PC-9 (cell line): ENCODE results near the gene DLG2. TPM values are rescaled to one million over a fixed set of nuclear protein-coding genes. Genes with fewer than 3 reads are reported as not detected.

Experiments used
- BruUV-seq: library from RNA; stranded (reverse); fragments of 400-500 nt; replicated peaks from 2 replicates; lab custom pipeline; 2021; lab: Mats Ljungman, UMichigan
- CTCF ChIA-PET: fragments of 300-600 bp; sonication (Branson Sonifier 250); formaldehyde crosslinking; loops from one replicate; lab custom pipeline; 2022; ENCODE audit warnings: antibody characterized with exemption; lab: Charles Lee
- POLR2A ChIA-PET: fragments of 300-600 bp; sonication (Branson Sonifier 250); formaldehyde crosslinking; loops from one replicate; lab custom pipeline; 2022; ENCODE audit warnings: antibody characterized with exemption; ENCODE audit not compliant: unreplicated experiment; lab: Charles Lee
- DNase-seq, 2 experiments: peaks; one replicate each; pipeline versions ENCODE4 v3.0.0 to v3.0.0-alpha.2; 2015 to 2022; ENCODE audit warnings: mixed read lengths in 1 of 2
- H2AFZ ChIP-seq: fragments of 200-600 bp; sonication (generic); 2 replicates; pipeline ENCODE4 v1.8.1; 2017; ENCODE audit warnings: antibody characterized with exemption
- H3F3A ChIP-seq: fragments of 200-600 bp; sonication (generic); 2 replicates; pipeline ENCODE4 v1.8.1; 2017; ENCODE audit warnings: antibody characterized with exemption, mild to moderate bottlenecking, low read depth; ENCODE audit not compliant: insufficient read depth
- H3K27ac ChIP-seq: fragments of 200-600 bp; sonication (generic); 2 replicates; pipeline ENCODE4 v1.6.1; 2016; ENCODE audit warnings: mixed run types
- H3K27me3 ChIP-seq: fragments of 200-600 bp; sonication (generic); 2 replicates; pipeline ENCODE4 v1.6.1; 2016; ENCODE audit warnings: low read depth, mixed run types; ENCODE audit not compliant: insufficient read depth
- H3K36me3 ChIP-seq: fragments of 200-600 bp; sonication (generic); 2 replicates; pipeline ENCODE4 v1.6.1; 2016; ENCODE audit warnings: low read depth, mixed run types
- H3K4me1 ChIP-seq: fragments of 200-600 bp; sonication (generic); replicated peaks from 2 replicates; pipeline ENCODE4 v1.6.1; 2016; ENCODE audit warnings: mixed run types; ENCODE audit not compliant: insufficient read depth
- H3K4me2 ChIP-seq: fragments of 200-600 bp; sonication (generic); 2 replicates; pipeline ENCODE4 v1.6.1; 2017; ENCODE audit warnings: mixed run types
- H3K4me3 ChIP-seq: fragments of 200-600 bp; sonication (generic); 2 replicates; pipeline ENCODE4 v1.6.1; 2016; ENCODE audit warnings: mixed run types
- H3K79me2 ChIP-seq: fragments of 200-600 bp; sonication (generic); 2 replicates; pipeline ENCODE4 v1.6.1; 2017; ENCODE audit warnings: low read depth, mixed run types
- H3K9me2 ChIP-seq: fragments of 200-600 bp; sonication (generic); 2 replicates; pipeline ENCODE4 v1.8.1; 2017; ENCODE audit warnings: mild to moderate bottlenecking; ENCODE audit not compliant: insufficient read depth
- H3K9me3 ChIP-seq: fragments of 200-600 bp; sonication (generic); 2 replicates; pipeline ENCODE4 v1.8.1; 2016; ENCODE audit warnings: low read depth; ENCODE audit not compliant: insufficient read depth
- H4K20me1 ChIP-seq: fragments of 200-600 bp; sonication (generic); 2 replicates; pipeline ENCODE4 v1.8.1; 2017; ENCODE audit not compliant: insufficient read depth
- EZH2 ChIP-seq: fragments of 200-600 bp; sonication (generic); IDR thresholded peaks from 2 replicates; pipeline ENCODE4 v1.8.0; 2017; ENCODE audit warnings: antibody characterized with exemption, low read depth
- intact Hi-C: fragments of 100-400 bp; cut with micrococcal nuclease; formaldehyde crosslinking; loops from one replicate; pipeline ENCODE4 v1.10.0; 2022; ENCODE audit not compliant: unreplicated experiment
- total RNA-seq: library from RNA; stranded (reverse); gene quantifications from 2 replicates; pipeline ENCODE4 v1.2.3, GENCODE V29; 2021
- TF ChIP-seq, protein P1 (sequence below): fragments of 200-600 bp; sonication (generic); conservative IDR thresholded peaks from 2 replicates; pipeline ENCODE4 v1.6.1; 2017; ENCODE audit warnings: mixed run types, antibody characterized with exemption, mild to moderate bottlenecking, moderate library complexity

The DLG2 gene
- total RNA-seq, 1 experiment from 2014 or later: 6.4 TPM

- DNase-seq: no peak
- intact Hi-C loops: no loop called here
- CTCF ChIA-PET: no interaction called here
- H2AFZ ChIP-seq: no peak overlapping the region
- H3K9me3 ChIP-seq: no peaks in the 10 kb centered on the region
- H3K4me2 ChIP-seq: no peak overlapping the region
- H3K27ac ChIP-seq: no peak overlapping the region
- no peaks in the 10 kb centered on the region for H4K20me1 ChIP-seq
- no peaks in the 10 kb centered on the region for H3F3A ChIP-seq
- H3K4me1 ChIP-seq: no peaks in the 10 kb centered on the region
- no peaks in the 10 kb centered on the region for H3K9me2 ChIP-seq
- no peaks in the 10 kb centered on the region for H3K27me3 ChIP-seq
- no TSS peak for BruUV-seq
- TF ChIP-seq, protein P1, sequence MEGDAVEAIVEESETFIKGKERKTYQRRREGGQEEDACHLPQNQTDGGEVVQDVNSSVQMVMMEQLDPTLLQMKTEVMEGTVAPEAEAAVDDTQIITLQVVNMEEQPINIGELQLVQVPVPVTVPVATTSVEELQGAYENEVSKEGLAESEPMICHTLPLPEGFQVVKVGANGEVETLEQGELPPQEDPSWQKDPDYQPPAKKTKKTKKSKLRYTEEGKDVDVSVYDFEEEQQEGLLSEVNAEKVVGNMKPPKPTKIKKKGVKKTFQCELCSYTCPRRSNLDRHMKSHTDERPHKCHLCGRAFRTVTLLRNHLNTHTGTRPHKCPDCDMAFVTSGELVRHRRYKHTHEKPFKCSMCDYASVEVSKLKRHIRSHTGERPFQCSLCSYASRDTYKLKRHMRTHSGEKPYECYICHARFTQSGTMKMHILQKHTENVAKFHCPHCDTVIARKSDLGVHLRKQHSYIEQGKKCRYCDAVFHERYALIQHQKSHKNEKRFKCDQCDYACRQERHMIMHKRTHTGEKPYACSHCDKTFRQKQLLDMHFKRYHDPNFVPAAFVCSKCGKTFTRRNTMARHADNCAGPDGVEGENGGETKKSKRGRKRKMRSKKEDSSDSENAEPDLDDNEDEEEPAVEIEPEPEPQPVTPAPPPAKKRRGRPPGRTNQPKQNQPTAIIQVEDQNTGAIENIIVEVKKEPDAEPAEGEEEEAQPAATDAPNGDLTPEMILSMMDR: no peak
- TF ChIP-seq EZH2: no peak
- H3K79me2 ChIP-seq: no peaks in the 10 kb centered on the region
- POLR2A ChIA-PET: no interaction called here
- H3K36me3 ChIP-seq: no peaks in the 10 kb centered on the region
- no peak overlapping the region for H3K4me3 ChIP-seq
Observed at GRCh38 chr11:83863272-83863671, 1763.9 kb downstream of the DLG2 start.

GRCh38 chr11:83862691-83863090 lies 1764.5 kb downstream of the DLG2 start:
- DNase-seq: no peak
- no peak overlapping the region for H2AFZ ChIP-seq
- no peak overlapping the region for H3K4me2 ChIP-seq
- H4K20me1 ChIP-seq: no peaks in the 10 kb centered on the region
- no peaks in the 10 kb centered on the region for H3F3A ChIP-seq
- CTCF ChIA-PET: no interaction called here
- no peaks in the 10 kb centered on the region for H3K9me2 ChIP-seq
- no peak overlapping the region for H3K4me3 ChIP-seq
- no peaks in the 10 kb centered on the region for H3K36me3 ChIP-seq
- no TSS peak for BruUV-seq
- H3K9me3 ChIP-seq: no peaks in the 10 kb centered on the region
- H3K27ac ChIP-seq: no peak overlapping the region
- no peaks in the 10 kb centered on the region for H3K4me1 ChIP-seq
- TF ChIP-seq EZH2: no peak
- TF ChIP-seq, protein P1: no peak
- intact Hi-C loops: no loop called here
- no peaks in the 10 kb centered on the region for H3K27me3 ChIP-seq
- no peaks in the 10 kb centered on the region for H3K79me2 ChIP-seq
- POLR2A ChIA-PET: no interaction called here

GRCh38 chr11:83862033-83862432 lies 1765.1 kb downstream of the DLG2 start:
- Histone ChIP-seq H3F3A (no peaks in the 10 kb centered on the region), H3K4me2 (no peak overlapping the region), H3K4me3 (no peak overlapping the region), H3K9me2 (no peaks in the 10 kb centered on the region), H3K27me3 (no peaks in the 10 kb centered on the region), H3K79me2 (no peaks in the 10 kb centered on the region), H2AFZ (no peak overlapping the region), H3K4me1 (no peaks in the 10 kb centered on the region), H4K20me1 (no peaks in the 10 kb centered on the region), H3K36me3 (no peaks in the 10 kb centered on the region), H3K27ac (no peak overlapping the region), H3K9me3 (no peaks in the 10 kb centered on the region)
- CTCF ChIA-PET: no interaction called here
- no peak for DNase-seq
- POLR2A ChIA-PET: no interaction called here
- intact Hi-C loops: no loop called here
- TF ChIP-seq, protein P1: no peak
- no peak for TF ChIP-seq EZH2
- BruUV-seq: no TSS peak
